ENCODE results near the gene CGRRF1.

CGRRF1 gene

DNA sequence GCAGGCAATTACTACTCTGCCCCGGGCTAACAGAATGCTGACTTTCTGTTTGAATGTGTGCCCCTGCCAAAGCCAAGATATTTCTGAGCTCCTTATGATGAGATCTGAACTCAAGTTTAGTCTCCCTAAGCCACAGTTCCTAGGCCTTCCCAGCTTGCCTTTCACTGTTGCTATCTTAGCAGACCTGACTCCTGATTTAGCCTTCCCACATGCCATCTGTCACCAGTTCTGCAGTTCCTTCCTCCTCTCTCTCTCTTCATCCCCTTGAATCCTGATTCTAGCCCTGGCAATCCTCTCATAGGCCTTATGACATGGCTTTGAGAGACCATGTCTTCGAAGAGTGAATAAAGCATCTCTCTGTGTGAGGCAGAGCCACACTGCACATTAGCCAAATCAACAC is 44.7 kb downstream of the CGRRF1 start:
- Histone ChIP-seq H3K4me3 (ENCODE audit: low read depth, low read length, poor library complexity, severe bottlenecking) (no peak overlapping the region), H3K9me2 (ENCODE audit: low read depth, low read length) (no peaks in the 10 kb centered on the region), H3K27me3 (ENCODE audit: insufficient read depth, low read length) (no peaks in the 10 kb centered on the region), H3K36me3 (ENCODE audit: insufficient read depth, low read length) (no peaks in the 10 kb centered on the region), H3K9ac (ENCODE audit: low read length) (no peak overlapping the region), H3K79me2 (ENCODE audit: insufficient read depth, low read length) (no peaks in the 10 kb centered on the region), H4K20me1 (ENCODE audit: insufficient read depth, low read length) (no peaks in the 10 kb centered on the region), H3K27ac (ENCODE audit: low read depth, low read length, poor library complexity, severe bottlenecking) (no peak overlapping the region), H3K9me3 (ENCODE audit: low read length) (no peaks in the 10 kb centered on the region), H3K4me2 (ENCODE audit: low read length) (no peak overlapping the region), H2AFZ (ENCODE audit: low read length) (no peak overlapping the region), H3F3A (ENCODE audit: insufficient read depth, low read length) (no peaks in the 10 kb centered on the region), H3K4me1 (ENCODE audit: insufficient read depth, low read length, severe bottlenecking) (no peaks in the 10 kb centered on the region)
- TF ChIP-seq EZH2 (IDR thresholded peaks at IDR 0.05; ENCODE audit: borderline replicate concordance, low read length) = no peak
- TF ChIP-seq, protein P1, sequence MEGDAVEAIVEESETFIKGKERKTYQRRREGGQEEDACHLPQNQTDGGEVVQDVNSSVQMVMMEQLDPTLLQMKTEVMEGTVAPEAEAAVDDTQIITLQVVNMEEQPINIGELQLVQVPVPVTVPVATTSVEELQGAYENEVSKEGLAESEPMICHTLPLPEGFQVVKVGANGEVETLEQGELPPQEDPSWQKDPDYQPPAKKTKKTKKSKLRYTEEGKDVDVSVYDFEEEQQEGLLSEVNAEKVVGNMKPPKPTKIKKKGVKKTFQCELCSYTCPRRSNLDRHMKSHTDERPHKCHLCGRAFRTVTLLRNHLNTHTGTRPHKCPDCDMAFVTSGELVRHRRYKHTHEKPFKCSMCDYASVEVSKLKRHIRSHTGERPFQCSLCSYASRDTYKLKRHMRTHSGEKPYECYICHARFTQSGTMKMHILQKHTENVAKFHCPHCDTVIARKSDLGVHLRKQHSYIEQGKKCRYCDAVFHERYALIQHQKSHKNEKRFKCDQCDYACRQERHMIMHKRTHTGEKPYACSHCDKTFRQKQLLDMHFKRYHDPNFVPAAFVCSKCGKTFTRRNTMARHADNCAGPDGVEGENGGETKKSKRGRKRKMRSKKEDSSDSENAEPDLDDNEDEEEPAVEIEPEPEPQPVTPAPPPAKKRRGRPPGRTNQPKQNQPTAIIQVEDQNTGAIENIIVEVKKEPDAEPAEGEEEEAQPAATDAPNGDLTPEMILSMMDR (IDR thresholded peaks at IDR 0.05; ENCODE audit: low read length) = no peak

DNA sequence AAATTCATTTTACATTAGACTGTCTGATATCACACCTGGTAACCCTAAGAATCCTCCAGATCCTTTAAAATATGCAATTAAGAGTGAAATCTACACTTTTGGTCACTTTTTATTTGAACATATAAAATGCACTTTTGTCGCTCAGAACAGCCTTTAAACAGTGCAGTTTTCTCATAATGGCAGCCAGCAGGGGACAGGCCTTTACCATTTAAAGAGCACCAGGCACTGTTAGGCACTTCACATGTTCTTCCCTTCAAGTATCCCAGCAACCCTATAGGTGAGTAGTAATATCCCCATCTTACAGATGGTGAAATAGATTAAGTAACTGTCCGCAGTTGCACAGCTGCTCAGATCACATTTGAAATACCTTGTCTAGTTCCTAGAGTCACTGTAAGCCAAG is 45.9 kb downstream of the CGRRF1 start:
- H3K4me1 ChIP-seq (ENCODE audit: insufficient read depth, low read length, severe bottlenecking) = no peaks in the 10 kb centered on the region
- H3K4me3 ChIP-seq (ENCODE audit: low read depth, low read length, poor library complexity, severe bottlenecking) = no peak overlapping the region
- H3K79me2 ChIP-seq (ENCODE audit: insufficient read depth, low read length) = no peaks in the 10 kb centered on the region
- no peak overlapping the region for H2AFZ ChIP-seq (ENCODE audit: low read length)
- no peaks in the 10 kb centered on the region for H3K27me3 ChIP-seq (ENCODE audit: insufficient read depth, low read length)
- H3K36me3 ChIP-seq (ENCODE audit: insufficient read depth, low read length) = no peaks in the 10 kb centered on the region
- no peak overlapping the region for H3K27ac ChIP-seq (ENCODE audit: low read depth, low read length, poor library complexity, severe bottlenecking)
- no peaks in the 10 kb centered on the region for H3F3A ChIP-seq (ENCODE audit: insufficient read depth, low read length)
- no peak overlapping the region for H3K4me2 ChIP-seq (ENCODE audit: low read length)
- TF ChIP-seq EZH2 (IDR thresholded peaks at IDR 0.05; ENCODE audit: borderline replicate concordance, low read length) = no peak
- no peaks in the 10 kb centered on the region for H4K20me1 ChIP-seq (ENCODE audit: insufficient read depth, low read length)
- H3K9me2 ChIP-seq (ENCODE audit: low read depth, low read length) = no peaks in the 10 kb centered on the region
- H3K9ac ChIP-seq (ENCODE audit: low read length) = no peak overlapping the region
- no peaks in the 10 kb centered on the region for H3K9me3 ChIP-seq (ENCODE audit: low read length)

DNA sequence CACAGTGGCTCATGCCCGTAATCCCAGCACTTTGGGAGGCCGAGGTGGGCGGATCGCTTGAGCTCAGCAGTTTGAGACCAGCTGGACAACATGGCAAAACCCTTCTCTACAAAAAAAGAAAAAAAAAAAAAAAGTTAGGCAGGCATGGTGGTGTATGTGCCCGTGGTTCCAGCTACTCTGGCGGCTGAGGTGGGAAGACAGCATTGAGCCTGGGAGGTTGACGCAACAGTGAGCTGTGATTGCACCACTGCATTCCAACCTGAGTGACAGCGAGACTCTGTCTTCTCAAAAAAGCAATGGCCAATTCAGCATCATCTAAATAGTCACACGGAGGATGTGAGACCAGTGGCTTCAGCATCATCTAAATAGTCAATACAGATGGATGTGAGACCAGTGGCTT is 46.8 kb downstream of the CGRRF1 start:
- no peaks in the 10 kb centered on the region for H3K79me2 ChIP-seq (ENCODE audit: insufficient read depth, low read length)
- no peaks in the 10 kb centered on the region for H3K9me2 ChIP-seq (ENCODE audit: low read depth, low read length)
- H2AFZ ChIP-seq (ENCODE audit: low read length) = no peak overlapping the region
- TF ChIP-seq, protein P1 (IDR thresholded peaks at IDR 0.05; ENCODE audit: low read length) = no peak
- no peak for TF ChIP-seq EZH2 (IDR thresholded peaks at IDR 0.05; ENCODE audit: borderline replicate concordance, low read length)
- H3K9me3 ChIP-seq (ENCODE audit: low read length) = no peaks in the 10 kb centered on the region
- no peaks in the 10 kb centered on the region for H3F3A ChIP-seq (ENCODE audit: insufficient read depth, low read length)
- no peak overlapping the region for H3K4me2 ChIP-seq (ENCODE audit: low read length)
- H3K4me1 ChIP-seq (ENCODE audit: insufficient read depth, low read length, severe bottlenecking) = no peaks in the 10 kb centered on the region
- no peak overlapping the region for H3K27ac ChIP-seq (ENCODE audit: low read depth, low read length, poor library complexity, severe bottlenecking)
- no peak overlapping the region for H3K9ac ChIP-seq (ENCODE audit: low read length)
- H3K36me3 ChIP-seq (ENCODE audit: insufficient read depth, low read length) = no peaks in the 10 kb centered on the region
- no peak overlapping the region for H3K4me3 ChIP-seq (ENCODE audit: low read depth, low read length, poor library complexity, severe bottlenecking)
- no peaks in the 10 kb centered on the region for H3K27me3 ChIP-seq (ENCODE audit: insufficient read depth, low read length)
- H4K20me1 ChIP-seq (ENCODE audit: insufficient read depth, low read length) = no peaks in the 10 kb centered on the region

DNA sequence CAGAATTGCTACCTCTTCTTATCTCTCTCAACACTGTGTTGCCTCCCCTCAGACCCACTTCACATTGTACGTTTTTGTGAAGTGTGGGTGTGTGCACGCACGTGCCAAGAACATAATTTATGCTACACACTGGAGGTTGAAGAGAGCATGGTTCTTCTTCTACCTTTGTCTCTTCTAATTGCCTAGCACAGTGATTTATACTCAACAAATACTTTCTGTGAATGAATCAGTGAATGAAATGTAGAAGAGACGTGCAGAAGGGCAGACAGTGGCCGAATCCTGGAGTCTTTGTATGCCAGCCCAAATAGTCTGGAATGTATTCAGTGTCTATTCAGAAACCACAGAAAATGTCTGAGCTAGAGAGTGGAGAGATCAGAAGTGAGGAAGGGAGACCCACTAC is 52.6 kb downstream of the CGRRF1 start:
- H3K4me3 ChIP-seq (ENCODE audit: low read depth, low read length, poor library complexity, severe bottlenecking) = no peak overlapping the region
- peaks cover 24% of the 10 kb centered on the region for H3K4me1 ChIP-seq (ENCODE audit: insufficient read depth, low read length, severe bottlenecking)
- H4K20me1 ChIP-seq (ENCODE audit: insufficient read depth, low read length) = no peaks in the 10 kb centered on the region
- no peak overlapping the region for H3K27ac ChIP-seq (ENCODE audit: low read depth, low read length, poor library complexity, severe bottlenecking)
- H2AFZ ChIP-seq (ENCODE audit: low read length) = no peak overlapping the region
- H3K27me3 ChIP-seq (ENCODE audit: insufficient read depth, low read length) = no peaks in the 10 kb centered on the region
- no peaks in the 10 kb centered on the region for H3F3A ChIP-seq (ENCODE audit: insufficient read depth, low read length)
- TF ChIP-seq, protein P1 (IDR thresholded peaks at IDR 0.05; ENCODE audit: low read length) = no peak
- no peak for TF ChIP-seq EZH2 (IDR thresholded peaks at IDR 0.05; ENCODE audit: borderline replicate concordance, low read length)
- H3K79me2 ChIP-seq (ENCODE audit: insufficient read depth, low read length) = no peaks in the 10 kb centered on the region
- H3K9me2 ChIP-seq (ENCODE audit: low read depth, low read length) = no peaks in the 10 kb centered on the region
- no peaks in the 10 kb centered on the region for H3K36me3 ChIP-seq (ENCODE audit: insufficient read depth, low read length)
- no peak overlapping the region for H3K4me2 ChIP-seq (ENCODE audit: low read length)
- no peak overlapping the region for H3K9ac ChIP-seq (ENCODE audit: low read length)
- no peaks in the 10 kb centered on the region for H3K9me3 ChIP-seq (ENCODE audit: low read length)

All from OCI-LY1 (cell line).